GM12892 (cell line): ENCODE results near the gene COL4A6.

Experiments
- POLR2A ChIP-seq: IDR thresholded peaks from 2 replicates; pipeline ENCODE4 v1.6.1; 2011; ENCODE audit warnings: low read depth, low read length, control low read depth
- POLR2AphosphoS5 ChIP-seq: IDR thresholded peaks from 2 replicates; pipeline ENCODE4 v1.6.1; 2011; ENCODE audit warnings: low read depth, low read length, control low read depth

- no peak for TF ChIP-seq POLR2A
- no peak for TF ChIP-seq POLR2AphosphoS5
These were observed 23.1 kb downstream of the COL4A6 start for GRCh38 chrX:108415146-108415545.
